ENCODE results near the gene MREG.

Gene MREG

DNA sequence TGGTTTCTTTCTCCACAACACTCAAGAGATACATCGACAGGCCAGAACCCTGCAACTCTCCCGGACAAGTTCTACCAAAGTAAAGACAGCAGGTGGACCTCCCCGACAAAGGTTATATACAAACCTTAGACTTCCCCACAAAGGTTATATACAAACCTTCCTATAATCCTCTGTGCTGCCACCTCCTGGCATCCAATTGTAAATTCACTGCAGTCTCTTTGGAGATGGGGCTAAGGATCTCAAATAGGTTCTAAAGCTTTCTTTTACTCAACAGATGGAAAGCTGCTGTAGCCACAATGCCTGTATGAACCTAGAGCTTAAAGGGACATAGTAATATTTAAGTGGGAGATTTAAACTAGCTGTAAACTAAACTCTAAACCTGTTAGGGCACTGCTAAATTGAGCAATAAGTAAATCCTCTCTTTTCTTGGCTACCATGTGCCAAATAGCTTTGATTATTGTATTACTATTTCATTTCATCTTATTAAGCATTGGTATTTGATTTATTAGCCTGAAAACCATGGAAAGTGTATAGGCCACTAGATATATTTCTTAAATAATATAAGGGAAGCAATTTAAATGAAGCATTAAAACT lies 9.8 kb upstream of the MREG start:
- DNase-seq (ENCODE audit: low read depth), result no peak
- no peak overlapping the region for H3K4me3 ChIP-seq (ENCODE audit: low read length)
- TF ChIP-seq, protein P1, sequence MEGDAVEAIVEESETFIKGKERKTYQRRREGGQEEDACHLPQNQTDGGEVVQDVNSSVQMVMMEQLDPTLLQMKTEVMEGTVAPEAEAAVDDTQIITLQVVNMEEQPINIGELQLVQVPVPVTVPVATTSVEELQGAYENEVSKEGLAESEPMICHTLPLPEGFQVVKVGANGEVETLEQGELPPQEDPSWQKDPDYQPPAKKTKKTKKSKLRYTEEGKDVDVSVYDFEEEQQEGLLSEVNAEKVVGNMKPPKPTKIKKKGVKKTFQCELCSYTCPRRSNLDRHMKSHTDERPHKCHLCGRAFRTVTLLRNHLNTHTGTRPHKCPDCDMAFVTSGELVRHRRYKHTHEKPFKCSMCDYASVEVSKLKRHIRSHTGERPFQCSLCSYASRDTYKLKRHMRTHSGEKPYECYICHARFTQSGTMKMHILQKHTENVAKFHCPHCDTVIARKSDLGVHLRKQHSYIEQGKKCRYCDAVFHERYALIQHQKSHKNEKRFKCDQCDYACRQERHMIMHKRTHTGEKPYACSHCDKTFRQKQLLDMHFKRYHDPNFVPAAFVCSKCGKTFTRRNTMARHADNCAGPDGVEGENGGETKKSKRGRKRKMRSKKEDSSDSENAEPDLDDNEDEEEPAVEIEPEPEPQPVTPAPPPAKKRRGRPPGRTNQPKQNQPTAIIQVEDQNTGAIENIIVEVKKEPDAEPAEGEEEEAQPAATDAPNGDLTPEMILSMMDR (conservative IDR thresholded peaks at IDR 0.05; ENCODE audit: low read depth, low read length), result peak; percentile 80

DNA sequence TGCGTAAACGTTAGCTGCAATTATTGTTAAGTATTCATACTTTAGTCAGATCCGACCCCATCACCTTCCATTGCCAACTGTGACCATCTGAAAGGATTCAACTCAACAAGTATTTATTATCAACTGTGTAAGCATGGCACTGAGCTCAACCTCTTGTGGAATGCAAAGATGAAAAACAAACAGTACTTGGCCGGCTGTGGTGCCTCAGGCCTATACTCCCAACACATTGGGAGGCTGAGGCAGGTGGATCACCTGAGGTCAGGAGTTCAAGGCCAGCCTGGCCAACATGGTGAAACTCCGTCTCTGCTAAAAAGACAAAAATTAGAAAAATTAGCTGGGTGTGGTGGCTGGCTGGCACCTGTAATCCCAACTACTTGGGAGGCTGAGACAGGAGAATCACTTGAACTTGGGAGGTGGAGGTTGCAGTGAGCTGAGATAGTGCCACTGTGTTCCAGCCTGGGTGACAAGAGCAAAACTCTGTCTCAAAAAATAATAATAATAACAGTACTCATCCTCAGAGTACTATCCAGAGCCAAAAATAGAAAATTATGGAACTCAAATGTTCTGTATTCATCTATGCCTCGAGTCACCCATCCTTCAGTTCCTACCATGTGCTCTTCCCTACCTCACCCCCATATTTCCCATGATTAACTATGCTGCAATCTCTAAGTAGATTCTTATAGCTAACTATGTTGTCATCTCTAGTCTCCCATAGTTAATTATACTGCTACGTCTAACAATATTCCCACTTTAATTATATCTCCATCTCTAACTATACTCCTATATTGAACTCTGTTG lies 8.6 kb upstream of the MREG start:
- DNase-seq (ENCODE audit: low read depth), result no peak
- no peak overlapping the region for H3K4me3 ChIP-seq (ENCODE audit: low read length)
- TF ChIP-seq, protein P1 (conservative IDR thresholded peaks at IDR 0.05; ENCODE audit: low read depth, low read length), result no peak

DNA sequence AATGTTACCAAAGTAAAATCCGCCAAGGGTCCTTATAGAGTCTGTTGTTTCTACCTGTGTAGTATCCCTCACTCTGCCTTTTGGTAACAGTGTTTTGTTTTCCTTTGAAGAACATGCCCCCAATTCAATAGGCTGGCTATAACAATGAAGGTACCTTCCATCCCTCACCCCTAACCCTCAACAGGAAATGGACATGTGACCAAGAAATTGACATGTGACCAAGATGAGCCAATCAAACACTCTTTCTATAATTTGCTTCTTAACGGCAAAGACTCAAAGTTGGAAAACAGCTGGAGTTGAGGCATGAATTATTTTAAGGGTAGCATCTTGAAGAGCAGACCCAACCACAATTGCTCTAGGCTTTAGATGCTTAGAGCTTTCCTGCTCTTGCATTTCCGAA lies 5.4 kb upstream of the MREG start:
- TF ChIP-seq, protein P1 (conservative IDR thresholded peaks at IDR 0.05; ENCODE audit: low read depth, low read length), result no peak
- no peak overlapping the region for H3K4me3 ChIP-seq (ENCODE audit: low read length)
- DNase-seq (ENCODE audit: low read depth), result no peak

DNA sequence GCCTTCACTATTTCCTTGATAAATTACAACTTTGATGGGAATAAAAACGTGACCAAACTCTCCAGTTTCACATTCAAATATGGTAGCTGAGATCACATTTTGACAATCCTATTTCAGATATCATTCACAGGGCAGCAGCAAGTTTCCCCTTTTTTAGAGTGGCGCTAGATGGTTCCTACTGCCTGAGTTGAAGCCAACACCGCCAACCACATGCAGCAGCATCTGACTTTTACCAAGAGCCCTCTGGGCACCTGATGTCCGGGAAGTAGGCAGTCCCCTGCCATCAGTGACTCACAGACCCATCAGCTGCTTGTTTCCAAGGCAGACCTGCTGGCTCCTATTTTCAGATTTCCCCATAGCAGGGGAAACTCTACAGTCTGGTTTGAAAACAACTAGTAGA lies 4.0 kb upstream of the MREG start:
- H3K4me3 ChIP-seq (ENCODE audit: low read length), result no peak overlapping the region
- TF ChIP-seq, protein P1 (conservative IDR thresholded peaks at IDR 0.05; ENCODE audit: low read depth, low read length), result no peak
- no peak for DNase-seq (ENCODE audit: low read depth)

DNA sequence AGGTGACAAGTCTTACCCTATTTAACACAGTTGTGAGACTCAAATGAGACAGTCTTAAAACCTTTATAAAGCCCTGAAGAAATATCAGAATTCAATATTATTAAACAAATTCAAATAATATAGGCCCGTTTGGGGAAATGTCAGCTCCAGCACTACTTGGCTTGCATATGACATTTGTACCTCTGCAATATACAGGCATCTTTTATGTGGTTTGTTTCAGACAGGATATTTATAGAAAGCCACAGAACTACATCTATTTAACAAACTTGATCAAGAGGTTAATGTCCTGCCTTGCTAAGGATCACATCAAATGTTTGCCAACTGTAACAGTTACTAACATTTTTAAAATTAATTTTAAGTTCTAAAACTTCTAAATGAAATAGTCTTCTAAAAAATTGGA lies 3.2 kb upstream of the MREG start:
- DNase-seq (ENCODE audit: low read depth), result no peak
- TF ChIP-seq, protein P1 (conservative IDR thresholded peaks at IDR 0.05; ENCODE audit: low read depth, low read length), result no peak
- no peak overlapping the region for H3K4me3 ChIP-seq (ENCODE audit: low read length)

DNA sequence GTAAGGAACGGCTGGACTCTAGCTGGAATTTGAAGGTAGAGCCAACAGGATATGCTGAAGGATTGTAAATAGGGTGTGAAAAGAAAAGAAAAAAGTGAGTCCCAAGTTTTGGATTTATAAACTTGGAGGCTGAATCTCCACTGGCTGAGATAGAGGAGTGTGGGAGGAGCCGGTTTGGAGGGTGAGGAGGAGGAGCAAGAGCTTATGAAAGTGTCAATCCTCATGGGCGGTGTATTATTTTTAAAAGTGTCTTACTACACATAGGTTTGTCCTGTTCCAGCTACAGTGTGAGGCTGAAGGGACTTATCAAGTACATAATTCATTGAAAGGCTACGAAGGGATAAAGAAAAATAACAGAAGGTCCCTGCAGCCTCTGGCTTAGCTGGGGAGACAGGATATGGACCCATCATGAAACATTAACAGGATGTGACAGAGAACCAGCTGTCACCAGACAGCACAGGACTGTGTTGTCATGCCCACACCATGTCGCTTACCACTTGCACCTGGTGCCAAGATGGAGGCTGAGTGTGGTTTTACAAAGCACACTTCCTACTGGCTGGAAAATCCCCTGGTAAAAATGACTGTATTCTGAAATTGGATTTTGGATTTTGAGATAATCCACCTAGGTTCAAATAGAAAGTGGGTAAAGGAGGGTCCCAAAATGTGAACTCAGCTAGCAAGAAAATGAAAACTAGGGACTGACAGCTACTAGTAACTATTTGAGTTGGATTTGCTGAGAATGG lies 2.5 kb upstream of the MREG start:
- no peak for DNase-seq (ENCODE audit: low read depth)
- TF ChIP-seq, protein P1 (conservative IDR thresholded peaks at IDR 0.05; ENCODE audit: low read depth, low read length), result no peak
- H3K4me3 ChIP-seq (ENCODE audit: low read length), result no peak overlapping the region
